Measurements from ENCODE around the gene DNAJC4. TPM values are rescaled to one million over a fixed set of nuclear protein-coding genes. Genes with fewer than 3 reads are reported as not detected.

Gene DNAJC4
- total and polyA plus RNA-seq, 7 donors: 25.7 to 68.1 (median 29.6) TPM

DNA sequence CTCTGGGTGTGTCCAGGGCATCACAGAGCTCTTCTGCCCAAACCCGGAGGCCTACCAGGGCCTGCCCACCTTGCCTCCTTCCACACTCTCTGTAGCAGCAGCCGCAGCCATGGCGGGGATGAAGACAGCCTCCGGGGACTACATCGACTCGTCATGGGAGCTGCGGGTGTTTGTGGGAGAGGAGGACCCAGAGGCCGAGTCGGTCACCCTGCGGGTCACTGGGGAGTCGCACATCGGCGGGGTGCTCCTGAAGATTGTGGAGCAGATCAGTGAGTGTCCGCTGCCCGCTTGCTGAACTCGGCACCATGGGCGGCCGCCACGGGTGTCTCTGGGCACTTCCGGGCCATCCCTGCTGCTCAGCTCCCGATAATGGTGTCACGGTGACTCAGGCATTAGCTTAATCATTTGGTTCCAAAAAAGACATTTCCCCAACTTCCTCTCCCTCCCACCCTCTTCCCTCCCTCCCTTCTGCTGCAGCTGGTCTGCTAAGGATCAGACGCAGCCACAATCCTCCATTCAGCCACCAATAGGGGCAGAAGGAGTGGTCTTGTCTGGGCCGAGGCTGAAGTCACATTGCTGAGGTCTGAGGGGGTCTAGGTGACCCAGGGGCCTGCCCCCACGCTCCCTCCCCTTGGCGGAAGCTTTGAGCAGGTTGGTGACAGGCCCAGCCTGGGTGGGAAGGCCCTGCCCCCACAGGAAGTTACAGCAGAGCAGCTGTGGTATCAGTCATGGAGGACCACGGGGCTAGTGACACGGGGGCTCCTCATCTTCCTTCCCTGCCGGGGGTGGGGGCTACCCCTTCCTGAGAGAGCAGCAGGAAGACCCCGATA, 22.9 kb upstream of the DNAJC4 start:
- peaks cover 0 to 32% (median 18%) of the 10 kb centered on the region in 4 donors for H3K4me1 ChIP-seq
- intact Hi-C loops (cut with DNase I): no loop called here
- DNase-seq: peak; percentile 85
- H3K27me3 ChIP-seq: no peaks in the 10 kb centered on the region
- no peaks in the 10 kb centered on the region for H3K9me3 ChIP-seq
- H3K27ac ChIP-seq: peak overlapping the region; percentile 68 to 77 (median 70)
- peaks cover 18 to 31% (median 18%) of the 10 kb centered on the region in 4 donors for H3K36me3 ChIP-seq
- WGBS, 2 donors: 31 to 73% methylated on average over 30 of the region's 30 CpGs
- H3K4me3 ChIP-seq: peak overlapping the region; percentile 0 to 41 (median 30)
- TF ChIP-seq POLR2A (IDR thresholded peaks at IDR 0.05) (no peak), POLR2AphosphoS5 (IDR thresholded peaks at IDR 0.05) (peak in 2 of 4 donors; percentile 33 to 41)

- no peak for TF ChIP-seq POLR2A (IDR thresholded peaks at IDR 0.05)
- no peak for TF ChIP-seq POLR2AphosphoS5 (IDR thresholded peaks at IDR 0.05)
- TF ChIP-seq EP300 (IDR thresholded peaks at IDR 0.05): no peak
- TF ChIP-seq CTCF (IDR thresholded peaks at IDR 0.05): no peak
- Histone ChIP-seq H3K27ac (peak overlapping the region; percentile 68 to 77 (median 70)), H3K9me3 (no peaks in the 10 kb centered on the region), H3K36me3 (peaks cover 10 to 23% (median 10%) of the 10 kb centered on the region in 4 donors), H3K4me3 (peak overlapping the region in 3 of 4 donors; percentile 25 to 41 (median 34)), H3K4me1 (peaks cover 0 to 32% (median 18%) of the 10 kb centered on the region in 4 donors), H3K27me3 (no peaks in the 10 kb centered on the region)
- DNase-seq: no peak
- WGBS, 2 donors: 70 to 89% methylated on average over 23 of the region's 23 CpGs
- intact Hi-C loops (cut with DNase I): no loop called here
Measured at GRCh38 chr11:64208086-64208795, 22.1 kb upstream of the DNAJC4 start.

- Histone ChIP-seq H3K9me3 (no peaks in the 10 kb centered on the region), H3K36me3 (peaks cover 2 to 16% (median 3%) of the 10 kb centered on the region in 4 donors), H3K4me1 (peaks cover 0 to 32% (median 17%) of the 10 kb centered on the region in 4 donors), H3K27ac (peak overlapping the region; percentile 68 to 77 (median 70)), H3K4me3 (no peak overlapping the region), H3K27me3 (no peaks in the 10 kb centered on the region)
- TF ChIP-seq CTCF (IDR thresholded peaks at IDR 0.05) (no peak), POLR2A (IDR thresholded peaks at IDR 0.05) (no peak), EP300 (IDR thresholded peaks at IDR 0.05) (no peak), POLR2AphosphoS5 (IDR thresholded peaks at IDR 0.05) (no peak)
- DNase-seq: no peak
- intact Hi-C loops (cut with DNase I): no loop called here
- WGBS, 2 donors: 88 to 91% methylated on average over 18 of the region's 18 CpGs
Measured at GRCh38 chr11:64208796-64209562, 21.4 kb upstream of the DNAJC4 start.

DNA sequence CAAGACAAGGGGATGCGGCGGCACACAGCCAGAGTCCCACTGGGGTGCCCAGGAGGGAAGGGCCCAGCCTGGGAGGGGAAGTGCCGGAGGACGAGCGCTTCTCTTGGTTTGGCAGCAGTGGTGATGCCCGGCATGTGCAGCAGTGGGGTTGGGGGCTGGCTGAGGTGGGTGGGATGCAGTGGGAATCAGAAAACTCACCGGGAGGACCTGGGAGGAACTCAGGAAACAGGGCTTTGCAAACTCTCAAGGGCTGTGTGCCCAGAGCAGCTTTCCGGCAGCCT, 20.8 kb upstream of the DNAJC4 start:
- intact Hi-C loops (cut with DNase I): no loop called here
- WGBS, 2 donors: 92 to 93% methylated on average over 8 of the region's 8 CpGs
- TF ChIP-seq POLR2AphosphoS5 (IDR thresholded peaks at IDR 0.05) (no peak), EP300 (IDR thresholded peaks at IDR 0.05) (no peak)
- Histone ChIP-seq H3K4me3 (no peak overlapping the region), H3K27me3 (no peaks in the 10 kb centered on the region), H3K4me1 (peaks cover 0 to 27% (median 11%) of the 10 kb centered on the region in 4 donors), H3K36me3 (peaks cover 0 to 11% (median 0%) of the 10 kb centered on the region in 4 donors), H3K27ac (no peak overlapping the region), H3K9me3 (no peaks in the 10 kb centered on the region)
- DNase-seq: no peak

- WGBS, 2 donors: 95% methylated on average over 24 of the region's 24 CpGs
Measured at GRCh38 chr11:64210301-64211020, 19.9 kb upstream of the DNAJC4 start.

More at GRCh38 chr11:64210301-64211020, 19.9 kb upstream of the DNAJC4 start:
- Histone ChIP-seq H3K9me3 (no peaks in the 10 kb centered on the region), H3K36me3 (peaks cover 0 to 5% (median 0%) of the 10 kb centered on the region in 4 donors), H3K4me1 (peaks cover 0 to 18% (median 6%) of the 10 kb centered on the region in 4 donors), H3K27ac (no peak overlapping the region), H3K27me3 (no peaks in the 10 kb centered on the region), H3K4me3 (no peak overlapping the region)
- TF ChIP-seq POLR2A (IDR thresholded peaks at IDR 0.05) (no peak), CTCF (IDR thresholded peaks at IDR 0.05) (no peak), EP300 (IDR thresholded peaks at IDR 0.05) (no peak), POLR2AphosphoS5 (IDR thresholded peaks at IDR 0.05) (no peak)
- intact Hi-C loops (cut with DNase I): no loop called here
- DNase-seq: no peak

Data from sigmoid colon (tissue), 7 donors.